ENCODE results near the gene SLC17A3. TPM values are rescaled to one million over a fixed set of nuclear protein-coding genes. Genes with fewer than 3 reads are reported as not detected.

SLC17A3 gene
- total and polyA plus RNA-seq, 12 donors, result not detected

GRCh38 chr6:25883536-25883935 lies 9.5 kb upstream of the SLC17A3 start:
- no peak overlapping the region for H3K4me3 ChIP-seq
- no peak overlapping the region for H3K27ac ChIP-seq
- DNase-seq (no peak), ATAC-seq (no peak)
- no peaks in the 10 kb centered on the region for H3K36me3 ChIP-seq
- H3K9me3 ChIP-seq, result no peaks in the 10 kb centered on the region
- 77 to 85% methylated on average over 1 of the region's 1 CpG for WGBS, 2 donors
- intact Hi-C loops (cut with DNase I), result loop anchor here in 1 of 10 donors (10.0 kb wide), 1 partner anchor 99 kb away; no protein-coding TSS in a partner anchor
- TF ChIP-seq CTCF (IDR thresholded peaks at IDR 0.05), result no peak
- peaks cover 0 to 15% (median 0%) of the 10 kb centered on the region in 7 donors for H3K27me3 ChIP-seq
- peaks cover 0 to 6% (median 0%) of the 10 kb centered on the region in 9 donors for H3K4me1 ChIP-seq

DNA sequence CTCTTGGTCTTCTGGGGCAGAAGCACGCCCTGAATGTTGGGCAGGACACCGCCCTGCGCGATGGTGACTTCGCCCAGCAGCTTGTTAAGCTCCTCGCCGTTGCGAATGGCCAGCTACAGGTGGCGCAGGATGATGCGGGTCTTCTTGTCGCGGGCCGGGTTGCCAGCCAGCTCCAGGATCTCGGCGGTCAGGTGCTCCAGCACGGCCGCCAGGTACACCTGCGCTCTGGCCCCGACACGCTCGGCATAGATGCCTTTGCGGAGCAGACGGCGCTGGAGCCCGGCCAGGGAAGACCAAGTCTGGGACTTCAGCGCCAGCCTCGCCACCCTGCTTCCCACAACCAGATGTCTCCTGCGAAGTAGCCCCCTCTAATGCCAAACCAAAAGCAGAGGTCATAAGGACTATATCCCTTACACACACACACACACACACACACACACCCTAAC lies 8.0 kb upstream of the SLC17A3 start:
- peaks cover 0 to 15% (median 3%) of the 10 kb centered on the region in 7 donors for H3K27me3 ChIP-seq
- no peaks in the 10 kb centered on the region for H3K9me3 ChIP-seq
- H3K4me1 ChIP-seq, result peaks cover 0 to 6% (median 0%) of the 10 kb centered on the region in 9 donors
- peak overlapping the region in 4 of 10 donors; percentile 19 to 46 (median 28) for H3K4me3 ChIP-seq
- no peaks in the 10 kb centered on the region for H3K36me3 ChIP-seq
- peak; percentile 8 to 14 for DNase-seq
- peak in 1 of 9 donors; percentile 14 for TF ChIP-seq CTCF (IDR thresholded peaks at IDR 0.05)
- intact Hi-C loops (cut with DNase I), result loop anchor here in 1 of 10 donors (10.0 kb wide), 1 partner anchor 97 kb away; no protein-coding TSS in a partner anchor
- no peak overlapping the region for H3K27ac ChIP-seq
- WGBS, 2 donors, result 17 to 47% methylated on average over 28 of the region's 28 CpGs
- no peak for ATAC-seq

GRCh38 chr6:25880601-25881000 lies 6.6 kb upstream of the SLC17A3 start:
- Histone ChIP-seq H3K36me3 (no peaks in the 10 kb centered on the region), H3K4me3 (no peak overlapping the region), H3K9me3 (no peaks in the 10 kb centered on the region), H3K27ac (no peak overlapping the region), H3K27me3 (peaks cover 0 to 22% (median 7%) of the 10 kb centered on the region in 7 donors), H3K4me1 (peaks cover 0 to 6% (median 0%) of the 10 kb centered on the region in 9 donors)
- no peak for TF ChIP-seq CTCF (IDR thresholded peaks at IDR 0.05)
- DNase-seq (no peak), ATAC-seq (no peak)
- 90 to 91% methylated on average over 4 of the region's 4 CpGs for WGBS, 2 donors
- intact Hi-C loops (cut with DNase I), result loop anchor here in 1 of 10 donors (10.0 kb wide), 1 partner anchor 96 kb away; no protein-coding TSS in a partner anchor

- Histone ChIP-seq H3K4me1 (peaks cover 0 to 6% (median 0%) of the 10 kb centered on the region in 9 donors), H3K36me3 (no peaks in the 10 kb centered on the region), H3K9me3 (no peaks in the 10 kb centered on the region), H3K27me3 (peaks cover 0 to 28% (median 12%) of the 10 kb centered on the region in 7 donors), H3K27ac (no peak overlapping the region), H3K4me3 (no peak overlapping the region)
- ATAC-seq (no peak), DNase-seq (no peak)
- no peak for TF ChIP-seq CTCF (IDR thresholded peaks at IDR 0.05)
- WGBS, 2 donors, result 96 to 99% methylated on average over 2 of the region's 2 CpGs
- intact Hi-C loops (cut with DNase I), result no loop called here
Observed at GRCh38 chr6:25878721-25879322, 4.8 kb upstream of the SLC17A3 start.

Data from heart right ventricle (tissue), 16 donors.